HEK293 (cell line): ENCODE data around the gene HPCA.

ENCODE experiments used
- CTCF ChIA-PET: fragments of 350-600 bp; formaldehyde crosslinking; extraction: SDS; loops from one replicate; lab custom pipeline; 2021; ENCODE audit warnings: antibody characterized with exemption; lab: Yijun Ruan, JAX
- POLR2A ChIA-PET: fragments of 300-600 bp; formaldehyde crosslinking; extraction: SDS; loops from one replicate; lab custom pipeline; 2020; ENCODE audit warnings: antibody characterized with exemption, inconsistent platforms; lab: Yijun Ruan, JAX
- H3K27ac ChIP-seq: fragments of 200-500 bp; sonication (Bioruptor generic); 2 replicates; pipeline ENCODE4 v1.5.1; 2014; ENCODE audit warnings: low read depth, low read length, control low read depth, inconsistent platforms; ENCODE audit errors: extremely low read depth
- H3K36me3 ChIP-seq, 2 experiments: fragments of 200-500 bp in 1 of 2; sonication (Bioruptor generic) in 1 of 2; 1 replicate in 1 of 2; 2 replicates in 1 of 2; pipeline ENCODE4 v1.5.1; 2014 to 2017; ENCODE audit warnings: inconsistent platforms in 2 of 2, low read length in 2 of 2; ENCODE audit not compliant: control insufficient read depth in 2 of 2, insufficient read depth in 1 of 2
- H3K4me1 ChIP-seq: fragments of 200-500 bp; sonication (Bioruptor generic); 2 replicates; pipeline ENCODE4 v1.5.1; 2014; ENCODE audit warnings: mild to moderate bottlenecking, low read length, inconsistent platforms; ENCODE audit not compliant: control insufficient read depth, insufficient read depth
- H3K4me3 ChIP-seq: 2 replicates; pipeline ENCODE4 v1.5.1; 2011; ENCODE audit warnings: low read depth, mild to moderate bottlenecking, control low read depth, low read length, moderate library complexity
- H3K9me3 ChIP-seq: fragments of 200-500 bp; sonication (Bioruptor generic); 2 replicates; pipeline ENCODE4 v1.5.1; 2014; ENCODE audit warnings: low read depth, low read length, inconsistent platforms; ENCODE audit not compliant: control insufficient read depth, insufficient read depth
- ATF2 ChIP-seq: fragments of 450-650 bp; formaldehyde crosslinking; IDR thresholded peaks from 2 replicates; pipeline ENCODE4 v1.5.1; 2016; ENCODE audit warnings: missing biosample characterization, missing genetic modification characterization, low read depth
- EGR2 ChIP-seq: fragments of 450-650 bp; formaldehyde crosslinking; IDR thresholded peaks from 2 replicates; pipeline ENCODE4 v1.5.1; 2016; ENCODE audit warnings: low read depth, missing biosample characterization, missing genetic modification characterization
- GFI1B ChIP-seq: fragments of 450-650 bp; formaldehyde crosslinking; IDR thresholded peaks from 2 replicates; pipeline ENCODE4 v1.5.1; 2016; ENCODE audit warnings: missing biosample characterization, missing genetic modification characterization
- GLIS1 ChIP-seq: fragments of 450-650 bp; formaldehyde crosslinking; IDR thresholded peaks from 2 replicates; pipeline ENCODE4 v1.5.1; 2016; ENCODE audit warnings: missing biosample characterization, missing genetic modification characterization
- KLF17 ChIP-seq: fragments of 450-650 bp; formaldehyde crosslinking; IDR thresholded peaks from 2 replicates; pipeline ENCODE4 v1.5.1; 2016; ENCODE audit warnings: missing biosample characterization, missing genetic modification characterization
- PATZ1 ChIP-seq: fragments of 450-650 bp; formaldehyde crosslinking; IDR thresholded peaks from 2 replicates; pipeline ENCODE4 v1.5.1; 2016; ENCODE audit warnings: missing biosample characterization, missing genetic modification characterization
- SP2 ChIP-seq: fragments of 450-650 bp; formaldehyde crosslinking; IDR thresholded peaks from 2 replicates; pipeline ENCODE4 v1.5.1; 2016; ENCODE audit warnings: missing biosample characterization, missing genetic modification characterization
- SP3 ChIP-seq: fragments of 450-650 bp; formaldehyde crosslinking; IDR thresholded peaks from 2 replicates; pipeline ENCODE4 v1.5.1; 2016; ENCODE audit warnings: missing biosample characterization, missing genetic modification characterization
- ZBTB8A ChIP-seq: fragments of 450-650 bp; formaldehyde crosslinking; IDR thresholded peaks from 2 replicates; pipeline ENCODE4 v1.5.1; 2016; ENCODE audit warnings: missing biosample characterization, missing genetic modification characterization
- ZFHX2 ChIP-seq: fragments of 450-650 bp; formaldehyde crosslinking; conservative IDR thresholded peaks from 2 replicates; pipeline ENCODE4 v1.5.1; 2016; ENCODE audit warnings: missing biosample characterization, missing genetic modification characterization
- ZIC2 ChIP-seq: fragments of 450-650 bp; formaldehyde crosslinking; IDR thresholded peaks from 2 replicates; pipeline ENCODE4 v1.5.1; 2016; ENCODE audit warnings: missing biosample characterization, missing genetic modification characterization
- ZNF146 ChIP-seq: fragments of 450-650 bp; formaldehyde crosslinking; IDR thresholded peaks from 2 replicates; pipeline ENCODE4 v1.5.1; 2016; ENCODE audit warnings: missing biosample characterization, missing genetic modification characterization
- ZNF16 ChIP-seq: fragments of 450-650 bp; formaldehyde crosslinking; IDR thresholded peaks from 2 replicates; pipeline ENCODE4 v1.5.1; 2016; ENCODE audit warnings: low read depth, missing biosample characterization, missing genetic modification characterization
- ZNF341 ChIP-seq: fragments of 450-650 bp; formaldehyde crosslinking; IDR thresholded peaks from 2 replicates; pipeline ENCODE4; 2016; ENCODE audit warnings: low read depth, missing biosample characterization, missing genetic modification characterization
- ZNF473 ChIP-seq: fragments of 450-650 bp; formaldehyde crosslinking; IDR thresholded peaks from 2 replicates; pipeline ENCODE4 v1.5.1; 2017; ENCODE audit warnings: missing biosample characterization, missing genetic modification characterization
- ZNF48 ChIP-seq: fragments of 450-650 bp; formaldehyde crosslinking; IDR thresholded peaks from 2 replicates; pipeline ENCODE4 v1.5.1; 2016; ENCODE audit warnings: missing biosample characterization, missing genetic modification characterization
- ZNF560 ChIP-seq: fragments of 450-650 bp; formaldehyde crosslinking; IDR thresholded peaks from 2 replicates; pipeline ENCODE4 v1.5.1; 2017; ENCODE audit warnings: missing biosample characterization, missing genetic modification characterization, borderline replicate concordance
- ZNF626 ChIP-seq: fragments of 450-650 bp; sonication (Bioruptor Pico); formaldehyde crosslinking; IDR thresholded peaks from 2 replicates; pipeline ENCODE4 v1.5.1; 2018; ENCODE audit warnings: missing biosample characterization, missing genetic modification characterization, inconsistent platforms
- ZNF768 ChIP-seq: fragments of 450-650 bp; formaldehyde crosslinking; IDR thresholded peaks from 2 replicates; pipeline ENCODE4 v1.5.1; 2018; ENCODE audit warnings: missing biosample characterization, mild to moderate bottlenecking, missing genetic modification characterization

Gene HPCA

GRCh38 chr1:32878637-32879041 lies 7.7 kb upstream of the HPCA start:
- Histone ChIP-seq H3K9me3 (no peaks in the 10 kb centered on the region), H3K4me1 (no peaks in the 10 kb centered on the region), H3K27ac (no peak overlapping the region), H3K36me3 (no peaks in the 10 kb centered on the region), H3K4me3 (no peak overlapping the region)
- TF ChIP-seq ZNF626 = no peak
- peak; percentile 78 for TF ChIP-seq GLIS1 (tag by site-specific recombination)
- CTCF ChIA-PET = interaction anchor here (0.5 to 1.1 kb wide), 6 partner anchors 14 to 176 kb away, joined by 3 to 5 read pairs (median 3); no protein-coding TSS in a partner anchor
- POLR2A ChIA-PET = no interaction called here

- no peaks in the 10 kb centered on the region for H3K9me3 ChIP-seq
- H3K27ac ChIP-seq = no peak overlapping the region
- TF ChIP-seq SP2 (tag by site-specific recombination) = peak; percentile 52
- TF ChIP-seq ZNF16 = no peak
- no peak for TF ChIP-seq ZNF48
- TF ChIP-seq SP3 (tag by site-specific recombination) = peak; percentile 51
- TF ChIP-seq ZFHX2 (tag by site-specific recombination) = 0 out of 2 replicates have a peak, but pooled peaks have one; percentile 6
- H3K36me3 ChIP-seq = no peaks in the 10 kb centered on the region
- POLR2A ChIA-PET = no interaction called here
- H3K4me3 ChIP-seq = no peak overlapping the region
- CTCF ChIA-PET = interaction anchor here (0.6 to 1.8 kb wide), 4 partner anchors 10 to 461 kb away, joined by 3 to 7 read pairs (median 4); no protein-coding TSS in a partner anchor
- no peaks in the 10 kb centered on the region for H3K4me1 ChIP-seq
Measured at GRCh38 chr1:32881291-32881690, 5.0 kb upstream of the HPCA start.

- H3K36me3 ChIP-seq = no peaks in the 10 kb centered on the region
- no peak overlapping the region for H3K4me3 ChIP-seq
- no peaks in the 10 kb centered on the region for H3K9me3 ChIP-seq
- no peaks in the 10 kb centered on the region for H3K4me1 ChIP-seq
- POLR2A ChIA-PET = no interaction called here
- TF ChIP-seq ZNF473 (tag by site-specific recombination) (no peak), SP2 (tag by site-specific recombination) (0 out of 2 replicates have a peak, but pooled peaks have one; percentile 19), EGR2 (tag by site-specific recombination) (0 out of 2 replicates have a peak, but pooled peaks have one; percentile 25), ZBTB8A (0 out of 2 replicates have a peak, but pooled peaks have one; percentile 18), ZFHX2 (tag by site-specific recombination) (0 out of 2 replicates have a peak, but pooled peaks have one; percentile 13), ZNF560 (tag by site-specific recombination) (no peak), ZNF341 (peak; percentile 95), ZIC2 (tag by site-specific recombination) (peak; percentile 52), ZNF146 (tag by site-specific recombination) (no peak)
- no peak overlapping the region for H3K27ac ChIP-seq
- CTCF ChIA-PET = interaction anchor here (0.6 to 1.2 kb wide), 4 partner anchors 9 to 462 kb away, joined by 3 to 4 read pairs (median 3); no protein-coding TSS in a partner anchor
Measured at GRCh38 chr1:32881871-32882850, 4.1 kb upstream of the HPCA start.

GRCh38 chr1:32883338-32884031 lies 2.8 kb upstream of the HPCA start:
- TF ChIP-seq ZNF768 (tag by site-specific recombination) = peak; percentile 82; the same call in 1 of the 2 replicates
- TF ChIP-seq GFI1B (tag by site-specific recombination) = no peak
- no peak for TF ChIP-seq ATF2 (tag by site-specific recombination)
- 0 out of 2 replicates have a peak, but pooled peaks have one; percentile 47 for TF ChIP-seq KLF17 (tag by site-specific recombination)
- peak; percentile 17; the same call in 1 of the 2 replicates for TF ChIP-seq PATZ1 (tag by site-specific recombination)
- Histone ChIP-seq H3K4me3 (no peak overlapping the region), H3K36me3 (no peaks in the 10 kb centered on the region), H3K4me1 (no peaks in the 10 kb centered on the region), H3K9me3 (no peaks in the 10 kb centered on the region), H3K27ac (no peak overlapping the region)
- ChIA-PET CTCF (interaction anchor here (1.2 kb wide), 1 partner anchor 8 kb away, joined by 4 read pairs; no protein-coding TSS in a partner anchor), POLR2A (no interaction called here)
